Measurements from ENCODE around the gene GNG7. TPM values are rescaled to one million over a fixed set of nuclear protein-coding genes. Genes with fewer than 3 reads are reported as not detected.

GNG7 gene
- total RNA-seq, 1 experiment from 2014 or later, result 7.7 TPM

- DNase-seq, result no peak
- H3K27ac ChIP-seq (ENCODE audit: insufficient read length, low read depth, low read length), result no peak overlapping the region
- no peak overlapping the region for H3T11ph ChIP-seq (ENCODE audit: low read length)
- peak overlapping the region; percentile 40 for H3K4me2 ChIP-seq (ENCODE audit: insufficient read depth, insufficient read length, low read length)
- no peak overlapping the region for H2AK5ac ChIP-seq (ENCODE audit: insufficient read length, low read length)
- no peaks in the 10 kb centered on the region for H3K79me2 ChIP-seq (ENCODE audit: insufficient read depth, low read length)
- H3K18ac ChIP-seq (ENCODE audit: insufficient read length, low read depth, low read length), result no peak overlapping the region
- no peak overlapping the region for H2BK5ac ChIP-seq (ENCODE audit: insufficient read length, low read length)
- H3K9ac ChIP-seq (ENCODE audit: extremely low read depth, insufficient read length, low read length), result no peak overlapping the region
- no peaks in the 10 kb centered on the region for H3K9me3 ChIP-seq (ENCODE audit: control insufficient read depth, low read depth, low read length)
- H3K56ac ChIP-seq (ENCODE audit: insufficient read length, low read depth, low read length), result no peak overlapping the region
- H4K91ac ChIP-seq (ENCODE audit: insufficient read length, low read depth, low read length), result no peak overlapping the region
- Mint-ChIP-seq H3K36me3 (ENCODE audit: insufficient read depth in 1 of 3, low read depth in 3 of 3) (no peaks in the 10 kb centered on the region), H3K4me3 (peak overlapping the region; percentile 35 to 49; a peak in 3 of 5 replicates), H3K27ac (no peak overlapping the region), H3K27me3 (ENCODE audit: low read depth) (peaks cover 44% of the 10 kb centered on the region), H3K9me3 (no peaks in the 10 kb centered on the region; a peak in 2 of 5 replicates), H3K4me1 (peaks cover 12 to 27% of the 10 kb centered on the region in 2 experiments)
- no peak overlapping the region for H2BK120ac ChIP-seq (ENCODE audit: low read depth, low read length, poor library complexity, severe bottlenecking)
- no CpG with 5 or more reads among the region's 26 CpGs for whole genome bisulfite sequencing (ENCODE audit: extremely low coverage, insufficient read length, low lambda C conversion rate)
- H4K20me1 ChIP-seq (ENCODE audit: control insufficient read depth, insufficient read depth, insufficient read length), result no peaks in the 10 kb centered on the region
- peaks cover 3% of the 10 kb centered on the region; the same call in 1 of the 2 replicates for H3K27me3 ChIP-seq (ENCODE audit: insufficient read depth, low read length)
- H2BK20ac ChIP-seq (ENCODE audit: low read depth, low read length, poor library complexity, severe bottlenecking), result no peak overlapping the region
- H3K23ac ChIP-seq (ENCODE audit: insufficient read length, low read depth, low read length), result no peak overlapping the region
- TF ChIP-seq, protein P1, sequence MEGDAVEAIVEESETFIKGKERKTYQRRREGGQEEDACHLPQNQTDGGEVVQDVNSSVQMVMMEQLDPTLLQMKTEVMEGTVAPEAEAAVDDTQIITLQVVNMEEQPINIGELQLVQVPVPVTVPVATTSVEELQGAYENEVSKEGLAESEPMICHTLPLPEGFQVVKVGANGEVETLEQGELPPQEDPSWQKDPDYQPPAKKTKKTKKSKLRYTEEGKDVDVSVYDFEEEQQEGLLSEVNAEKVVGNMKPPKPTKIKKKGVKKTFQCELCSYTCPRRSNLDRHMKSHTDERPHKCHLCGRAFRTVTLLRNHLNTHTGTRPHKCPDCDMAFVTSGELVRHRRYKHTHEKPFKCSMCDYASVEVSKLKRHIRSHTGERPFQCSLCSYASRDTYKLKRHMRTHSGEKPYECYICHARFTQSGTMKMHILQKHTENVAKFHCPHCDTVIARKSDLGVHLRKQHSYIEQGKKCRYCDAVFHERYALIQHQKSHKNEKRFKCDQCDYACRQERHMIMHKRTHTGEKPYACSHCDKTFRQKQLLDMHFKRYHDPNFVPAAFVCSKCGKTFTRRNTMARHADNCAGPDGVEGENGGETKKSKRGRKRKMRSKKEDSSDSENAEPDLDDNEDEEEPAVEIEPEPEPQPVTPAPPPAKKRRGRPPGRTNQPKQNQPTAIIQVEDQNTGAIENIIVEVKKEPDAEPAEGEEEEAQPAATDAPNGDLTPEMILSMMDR (conservative IDR thresholded peaks at IDR 0.05), result no peak
- H3K4me1 ChIP-seq (ENCODE audit: insufficient read depth, low read length), result peaks cover 2% of the 10 kb centered on the region
- no peak overlapping the region for H2AFZ ChIP-seq (ENCODE audit: low read length)
- no peaks in the 10 kb centered on the region for H3K23me2 ChIP-seq (ENCODE audit: insufficient read length, low read depth, low read length, poor library complexity, severe bottlenecking)
- H4K8ac ChIP-seq (replicated peaks; ENCODE audit: insufficient read length, low read depth, low read length), result no peak overlapping the region
- H3K4ac ChIP-seq (ENCODE audit: low read depth, low read length), result no peak overlapping the region
- H2BK15ac ChIP-seq (ENCODE audit: low read depth, low read length), result no peak overlapping the region
- H4K5ac ChIP-seq (ENCODE audit: insufficient read length, low read depth, low read length), result no peak overlapping the region
- H2BK12ac ChIP-seq (ENCODE audit: insufficient read length, low read depth, low read length), result no peak overlapping the region
- no peaks in the 10 kb centered on the region for H3K79me1 ChIP-seq (ENCODE audit: insufficient read depth, low read depth, low read length, poor library complexity, severe bottlenecking)
- H3K14ac ChIP-seq (ENCODE audit: insufficient read depth, low read length), result no peak overlapping the region; the same call in 1 of the 2 replicates
Observed at GRCh38 chr19:2495130-2495641, 207.3 kb downstream of the GNG7 start.
